G401 (cell line): ENCODE measurements around the gene KCNQ1OT1. TPM values are rescaled to one million over a fixed set of nuclear protein-coding genes. Genes with fewer than 3 reads are reported as not detected.

ENCODE experiments used
- DNase-seq: peaks from one replicate; pipeline ENCODE4 v3.0.0-alpha.2; 2015; ENCODE audit warnings: low spot score
- in situ Hi-C: cut with HindIII; loops from 2 replicates; pipeline ENCODE4 v1.10.0; 2016; ENCODE audit warnings: low sequenced_read_pairs, mixed read lengths
- total RNA-seq: library from RNA; depleted of rRNA; stranded (reverse); fragments of >200 nt; shearing (Covaris generic); gene quantifications from 2 replicates; pipeline ENCODE4 v1.2.3, GENCODE V29; 2014

KCNQ1OT1 gene
- total RNA-seq, 1 experiment from 2014 or later, result 0.75 TPM

GRCh38 chr11:2590965-2591754 lies 108.6 kb downstream of the KCNQ1OT1 start:
- DNase-seq, result no peak
- in situ Hi-C loops, result no loop called here

- DNase-seq, result no peak
- in situ Hi-C loops, result no loop called here
These were observed 109.4 kb downstream of the KCNQ1OT1 start for GRCh38 chr11:2590131-2590964.

- no peak for DNase-seq
- in situ Hi-C loops, result no loop called here
These were observed 110.3 kb downstream of the KCNQ1OT1 start for GRCh38 chr11:2589538-2589934.

- in situ Hi-C loops, result no loop called here
- DNase-seq, result no peak
These were observed 110.8 kb downstream of the KCNQ1OT1 start for GRCh38 chr11:2588809-2589537.

- in situ Hi-C loops, result no loop called here
These were observed 111.6 kb downstream of the KCNQ1OT1 start for GRCh38 chr11:2587976-2588748.

GRCh38 chr11:2587132-2587930 lies 112.5 kb downstream of the KCNQ1OT1 start:
- DNase-seq, result no peak
- in situ Hi-C loops, result no loop called here

More at GRCh38 chr11:2587976-2588748, 111.6 kb downstream of the KCNQ1OT1 start:
- no peak for DNase-seq

GRCh38 chr11:2586793-2587131 lies 113.0 kb downstream of the KCNQ1OT1 start:
- DNase-seq, result no peak
- in situ Hi-C loops, result no loop called here

GRCh38 chr11:2586087-2586792 lies 113.6 kb downstream of the KCNQ1OT1 start:
- DNase-seq, result no peak
- in situ Hi-C loops, result no loop called here

GRCh38 chr11:2585566-2586086 lies 114.2 kb downstream of the KCNQ1OT1 start:
- no peak for DNase-seq
- in situ Hi-C loops, result no loop called here

GRCh38 chr11:2584812-2585565 lies 114.8 kb downstream of the KCNQ1OT1 start:
- DNase-seq, result no peak
- in situ Hi-C loops, result no loop called here

- in situ Hi-C loops, result no loop called here
- no peak for DNase-seq
These were observed 115.4 kb downstream of the KCNQ1OT1 start for GRCh38 chr11:2584434-2584811.

GRCh38 chr11:2583605-2583958 lies 116.2 kb downstream of the KCNQ1OT1 start:
- in situ Hi-C loops, result no loop called here
- DNase-seq, result no peak

- in situ Hi-C loops, result no loop called here
- no peak for DNase-seq
These were observed 116.7 kb downstream of the KCNQ1OT1 start for GRCh38 chr11:2582946-2583604.

GRCh38 chr11:2582351-2582945 lies 117.3 kb downstream of the KCNQ1OT1 start:
- in situ Hi-C loops, result no loop called here
- DNase-seq, result no peak

GRCh38 chr11:2581931-2582350 lies 117.9 kb downstream of the KCNQ1OT1 start:
- no peak for DNase-seq
- in situ Hi-C loops, result no loop called here
